DOHH2 (cell line): ENCODE measurements around the gene CHRNB1.

Source experiments
- H3F3A ChIP-seq: fragments of 200-600 bp; sonication (generic), shearing (Covaris generic); 2 replicates; pipeline ENCODE4 v1.6.0; 2016; ENCODE audit warnings: antibody characterized with exemption, mild to moderate bottlenecking; ENCODE audit not compliant: control insufficient read depth, insufficient read depth
- H3K27ac ChIP-seq: fragments of 200-600 bp; sonication (generic); 2 replicates; pipeline ENCODE4 v1.5.1; 2014; ENCODE audit warnings: low read depth, mild to moderate bottlenecking, low read length, moderate library complexity
- H3K27me3 ChIP-seq: fragments of 200-600 bp; sonication (generic); 2 replicates; pipeline ENCODE4 v1.6.1; 2014; ENCODE audit warnings: mild to moderate bottlenecking, low read length, mixed read lengths; ENCODE audit not compliant: control insufficient read depth
- H3K36me3 ChIP-seq: fragments of 200-600 bp; sonication (generic); 2 replicates; pipeline ENCODE4 v1.6.1; 2014; ENCODE audit warnings: mild to moderate bottlenecking, low read length, moderate library complexity, mixed read lengths; ENCODE audit not compliant: control insufficient read depth
- H3K4me1 ChIP-seq: fragments of 200-600 bp; sonication (generic); 2 replicates; pipeline ENCODE4 v1.6.1; 2014; ENCODE audit warnings: mild to moderate bottlenecking, low read length, mixed read lengths; ENCODE audit not compliant: control insufficient read depth
- H3K4me2 ChIP-seq: fragments of 200-600 bp; sonication (generic); 2 replicates; pipeline ENCODE4 v1.6.0; 2014; ENCODE audit warnings: mild to moderate bottlenecking, low read length, moderate library complexity
- H3K4me3 ChIP-seq: fragments of 200-600 bp; sonication (generic); 2 replicates; pipeline ENCODE4 v1.5.1; 2014; ENCODE audit warnings: mild to moderate bottlenecking, low read length, mixed read lengths
- H3K79me2 ChIP-seq: fragments of 200-600 bp; sonication (generic); 2 replicates; pipeline ENCODE4 v1.6.1; 2014; ENCODE audit warnings: mild to moderate bottlenecking, low read length, mixed read lengths; ENCODE audit not compliant: control insufficient read depth
- H3K9me2 ChIP-seq: fragments of 200-600 bp; sonication (generic); replicated peaks from 2 replicates; pipeline ENCODE4 v1.6.1; 2014; ENCODE audit warnings: mild to moderate bottlenecking, low read length, mixed read lengths; ENCODE audit not compliant: control insufficient read depth
- H3K9me3 ChIP-seq: fragments of 200-600 bp; sonication (generic); 2 replicates; pipeline ENCODE4 v1.6.1; 2014; ENCODE audit warnings: antibody characterized with exemption, low read length, mixed read lengths; ENCODE audit not compliant: control insufficient read depth, insufficient read depth
- H4K20me1 ChIP-seq: fragments of 200-600 bp; sonication (generic); 2 replicates; pipeline ENCODE4 v1.6.0; 2014; ENCODE audit warnings: low read depth, mild to moderate bottlenecking, antibody characterized with exemption, low read length, moderate library complexity; ENCODE audit not compliant: control insufficient read depth, insufficient read depth
- EZH2phosphoT487 ChIP-seq: fragments of 200-600 bp; sonication (generic); IDR thresholded peaks from 2 replicates; pipeline ENCODE4 v1.6.1; 2017; ENCODE audit warnings: borderline replicate concordance, mild to moderate bottlenecking, antibody characterized with exemption, low read length, moderate library complexity, mixed read lengths
- TF ChIP-seq, protein P1 (sequence below): fragments of 200-600 bp; sonication (generic); IDR thresholded peaks from one replicate; pipeline ENCODE4 v1.5.1; 2014; ENCODE audit warnings: antibody characterized with exemption, mild to moderate bottlenecking, low read depth, low read length; ENCODE audit not compliant: poor library complexity, severe bottlenecking

CHRNB1 gene

DNA sequence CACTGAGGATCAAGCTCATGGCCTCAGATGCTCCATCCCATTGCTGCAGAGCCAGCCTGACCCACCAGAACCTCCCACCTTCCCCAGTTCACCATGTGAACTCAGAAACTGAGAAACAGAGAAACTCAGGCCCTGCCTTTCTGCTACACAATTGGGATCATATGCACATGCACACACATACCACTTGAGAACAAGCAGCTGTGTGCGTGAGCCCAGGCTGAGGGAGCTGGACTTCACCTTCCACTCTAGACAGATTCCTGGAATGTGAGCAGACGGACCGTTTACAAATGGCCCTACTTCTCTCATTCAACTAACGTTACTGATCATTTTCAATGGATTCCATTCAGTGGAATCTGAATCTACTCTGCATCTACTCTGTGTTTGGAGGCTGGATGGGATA lies 21.2 kb upstream of the CHRNB1 start:
- H3K4me3 ChIP-seq: no peak overlapping the region
- no peaks in the 10 kb centered on the region for H3F3A ChIP-seq
- H3K79me2 ChIP-seq: no peaks in the 10 kb centered on the region
- H3K27ac ChIP-seq: no peak overlapping the region
- no peaks in the 10 kb centered on the region for H3K36me3 ChIP-seq
- H3K9me2 ChIP-seq: no peaks in the 10 kb centered on the region
- H3K4me2 ChIP-seq: no peak overlapping the region
- no peaks in the 10 kb centered on the region for H4K20me1 ChIP-seq
- H3K4me1 ChIP-seq: no peaks in the 10 kb centered on the region
- TF ChIP-seq, protein P1, sequence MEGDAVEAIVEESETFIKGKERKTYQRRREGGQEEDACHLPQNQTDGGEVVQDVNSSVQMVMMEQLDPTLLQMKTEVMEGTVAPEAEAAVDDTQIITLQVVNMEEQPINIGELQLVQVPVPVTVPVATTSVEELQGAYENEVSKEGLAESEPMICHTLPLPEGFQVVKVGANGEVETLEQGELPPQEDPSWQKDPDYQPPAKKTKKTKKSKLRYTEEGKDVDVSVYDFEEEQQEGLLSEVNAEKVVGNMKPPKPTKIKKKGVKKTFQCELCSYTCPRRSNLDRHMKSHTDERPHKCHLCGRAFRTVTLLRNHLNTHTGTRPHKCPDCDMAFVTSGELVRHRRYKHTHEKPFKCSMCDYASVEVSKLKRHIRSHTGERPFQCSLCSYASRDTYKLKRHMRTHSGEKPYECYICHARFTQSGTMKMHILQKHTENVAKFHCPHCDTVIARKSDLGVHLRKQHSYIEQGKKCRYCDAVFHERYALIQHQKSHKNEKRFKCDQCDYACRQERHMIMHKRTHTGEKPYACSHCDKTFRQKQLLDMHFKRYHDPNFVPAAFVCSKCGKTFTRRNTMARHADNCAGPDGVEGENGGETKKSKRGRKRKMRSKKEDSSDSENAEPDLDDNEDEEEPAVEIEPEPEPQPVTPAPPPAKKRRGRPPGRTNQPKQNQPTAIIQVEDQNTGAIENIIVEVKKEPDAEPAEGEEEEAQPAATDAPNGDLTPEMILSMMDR: no peak
- no peak for TF ChIP-seq EZH2phosphoT487
- H3K27me3 ChIP-seq: no peaks in the 10 kb centered on the region; the same call in 1 of the 2 replicates
- no peaks in the 10 kb centered on the region for H3K9me3 ChIP-seq

DNA sequence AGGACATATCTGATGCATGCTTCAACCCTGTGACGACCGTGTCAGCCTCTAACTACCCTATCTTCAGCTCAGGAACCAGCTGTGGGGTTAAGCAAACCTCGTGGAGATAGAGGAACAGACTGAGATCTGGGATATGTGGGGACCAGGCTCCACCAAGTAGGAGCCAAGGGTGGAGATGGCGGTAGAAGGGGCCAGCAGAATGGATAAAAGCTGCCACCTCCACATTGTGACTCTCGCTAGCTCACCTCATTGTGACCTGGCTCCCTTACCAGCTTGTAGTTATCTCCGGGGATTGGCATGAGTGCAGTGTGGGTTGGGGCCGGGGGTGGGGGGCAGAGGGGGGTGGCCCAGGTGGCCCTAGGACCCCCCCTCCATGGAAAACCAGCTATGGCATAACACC lies 19.5 kb upstream of the CHRNB1 start, which contains the start of gene SPEM2:
Gene SPEM2, plus strand, starts transcription at position 301 of the 400 bp plus-strand sequence. Its CDS starts 73 bp downstream, at position 374.
- H3K4me1 ChIP-seq: no peaks in the 10 kb centered on the region
- H3K9me3 ChIP-seq: no peaks in the 10 kb centered on the region
- no peaks in the 10 kb centered on the region for H4K20me1 ChIP-seq
- no peak within 1 kb of the TSS for H3K4me3 ChIP-seq
- H3K27ac ChIP-seq: no peak within 1 kb of the TSS
- TF ChIP-seq, protein P1: no peak
- no peak for TF ChIP-seq EZH2phosphoT487
- no peaks in the 10 kb centered on the region for H3K9me2 ChIP-seq
- H3K36me3 ChIP-seq: no peaks in the 10 kb centered on the region
- H3K4me2 ChIP-seq: no peak within 1 kb of the TSS
- no peaks in the 10 kb centered on the region for H3K27me3 ChIP-seq
- H3F3A ChIP-seq: no peaks in the 10 kb centered on the region
- no peaks in the 10 kb centered on the region for H3K79me2 ChIP-seq

DNA sequence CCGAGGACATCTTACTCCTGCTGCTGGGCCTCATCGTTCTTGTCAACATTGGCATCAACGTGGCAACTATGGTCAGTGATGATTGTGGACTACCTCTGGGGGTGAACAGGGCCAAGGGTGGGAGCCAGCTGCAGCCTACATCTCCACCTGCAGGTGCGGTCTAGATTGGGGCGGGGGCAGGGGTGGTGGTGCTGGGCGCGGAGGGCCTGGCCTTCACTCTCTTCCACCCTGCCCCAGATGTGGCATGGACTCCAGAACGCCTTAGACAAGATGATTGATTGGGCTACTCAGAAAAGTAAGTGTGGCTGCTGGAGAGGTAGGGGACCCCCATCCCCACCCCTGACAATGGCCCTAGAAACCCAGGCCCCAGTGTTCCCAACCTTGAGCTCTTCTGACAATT lies 19.1 kb upstream of the CHRNB1 start:
- Histone ChIP-seq H3K27me3 (no peaks in the 10 kb centered on the region), H3K36me3 (no peaks in the 10 kb centered on the region), H3K4me3 (no peak overlapping the region), H3K4me2 (no peak overlapping the region), H3K4me1 (no peaks in the 10 kb centered on the region), H4K20me1 (no peaks in the 10 kb centered on the region), H3K27ac (no peak overlapping the region), H3K79me2 (no peaks in the 10 kb centered on the region), H3F3A (no peaks in the 10 kb centered on the region), H3K9me2 (no peaks in the 10 kb centered on the region), H3K9me3 (no peaks in the 10 kb centered on the region)
- TF ChIP-seq, protein P1: no peak
- TF ChIP-seq EZH2phosphoT487: no peak
